CD4-positive, alpha-beta T cell (primary cell): ENCODE results near the gene CPNE4. TPM values are rescaled to one million over a fixed set of nuclear protein-coding genes. Genes with fewer than 3 reads are reported as not detected.

Source experiments
- ATAC-seq: fragments of 200-7000 bp; cut with Tn5 transposase; one replicate; pipeline ENCODE4 v1.10.0; 2022; ENCODE audit warnings: mild to moderate bottlenecking; ENCODE audit not compliant: poor library complexity
- CTCF ChIA-PET: fragments of 350-600 bp; sonication (Branson Sonifier 250); formaldehyde crosslinking; loops from one replicate; lab custom pipeline; 2021; ENCODE audit warnings: antibody characterized with exemption, inconsistent platforms; lab: Charles Lee
- POLR2A ChIA-PET: fragments of 350-600 bp; sonication (Branson Sonifier 250); formaldehyde crosslinking; loops from one replicate; lab custom pipeline; 2021; ENCODE audit warnings: antibody characterized with exemption, inconsistent platforms; lab: Charles Lee
- DNase-seq, 14 experiments: peaks; one replicate each; pipeline ENCODE4 v3.0.0-alpha.2; 2013 to 2020; ENCODE audit warnings: mixed read lengths in 2 of 14
- H3K27ac ChIP-seq, 2 donors: one replicate each; pipeline versions ENCODE4 v1.5.1 to v1.7.0; 2013; ENCODE audit warnings: low read length in 2 of 2, low read depth in 1 of 2, mild to moderate bottlenecking in 1 of 2
- H3K27me3 ChIP-seq, 2 experiments: 1 replicate in 1 of 2; 2 replicates in 1 of 2; pipeline versions ENCODE4 v1.6.1 to v1.7.0; 2013; ENCODE audit warnings: low read length in 2 of 2, control low read depth in 1 of 2, mild to moderate bottlenecking in 1 of 2, moderate library complexity in 1 of 2; ENCODE audit not compliant: insufficient read depth in 2 of 2, control insufficient read depth in 1 of 2
- H3K36me3 ChIP-seq: one replicate; pipeline ENCODE4 v1.6.1; 2013; ENCODE audit warnings: low read length, control low read depth; ENCODE audit not compliant: insufficient read depth
- H3K4me1 ChIP-seq: one replicate; pipeline ENCODE4 v1.6.1; 2013; ENCODE audit warnings: low read length, control low read depth; ENCODE audit not compliant: insufficient read depth
- H3K4me3 ChIP-seq: one replicate; pipeline ENCODE4 v1.5.1; 2013; ENCODE audit warnings: mild to moderate bottlenecking, low read length, moderate library complexity
- H3K9me3 ChIP-seq, 2 experiments: 1 replicate in 1 of 2; 2 replicates in 1 of 2; pipeline versions ENCODE4 v1.6.1 to v1.7.0; 2013; ENCODE audit warnings: low read length in 2 of 2, mild to moderate bottlenecking in 2 of 2, control low read depth in 1 of 2, moderate library complexity in 1 of 2; ENCODE audit not compliant: control insufficient read depth in 1 of 2, insufficient read depth in 1 of 2
- H3K27ac Mint-ChIP-seq: one replicate; pipeline ENCODE4 v1.8.0; 2020; ENCODE audit warnings: mixed read lengths
- H3K27me3 Mint-ChIP-seq: one replicate; pipeline ENCODE4 v1.8.0; 2021; ENCODE audit warnings: mixed read lengths
- H3K36me3 Mint-ChIP-seq: one replicate; pipeline ENCODE4 v1.8.0; 2021; ENCODE audit warnings: low read depth, mixed read lengths
- H3K4me1 Mint-ChIP-seq: one replicate; pipeline ENCODE4 v1.8.0; 2021; ENCODE audit warnings: low read depth, mixed read lengths
- H3K4me3 Mint-ChIP-seq: one replicate; pipeline ENCODE4 v1.8.0; 2020; ENCODE audit warnings: mild to moderate bottlenecking, mixed read lengths
- H3K9me3 Mint-ChIP-seq: one replicate; pipeline ENCODE4 v1.8.0; 2020; ENCODE audit warnings: mixed read lengths
- CTCF ChIP-seq: fragments of 200-600 bp; IDR thresholded peaks from one replicate; pipeline ENCODE4 v1.8.0; 2022; ENCODE audit warnings: antibody characterized with exemption, mild to moderate bottlenecking
- intact Hi-C, 2 experiments: fragments of 100-400 bp; cut with DNase I in 1 of 2; cut with micrococcal nuclease in 1 of 2; formaldehyde crosslinking; loops; one replicate each; pipeline versions ENCODE4 v1.15.1 to v1.9.0; 2023 to 2025; cut with DNase I, micrococcal nuclease
- total RNA-seq, 174 experiments: library from RNA in 2 of 174; stranded (reverse) in 2 of 174; gene quantifications; one replicate each; pipeline ENCODE4 v1.2.3 and lab custom pipeline; 2021 to 2026

CPNE4 gene
- total RNA-seq, 2 experiments from 2014 or later: not detected

GRCh38 chr3:131793870-131794269 lies 240.9 kb downstream of the CPNE4 start:
- no peaks in the 10 kb centered on the region for H3K9me3 ChIP-seq

GRCh38 chr3:131789188-131789587 lies 245.6 kb downstream of the CPNE4 start:
- no peaks in the 10 kb centered on the region for H3K36me3 Mint-ChIP-seq
- Histone ChIP-seq H3K9me3 (no peaks in the 10 kb centered on the region), H3K4me3 (no peak overlapping the region), H3K36me3 (no peaks in the 10 kb centered on the region), H3K27ac (no peak overlapping the region), H3K4me1 (no peaks in the 10 kb centered on the region), H3K27me3 (no peaks in the 10 kb centered on the region)
- H3K9me3 Mint-ChIP-seq: no peaks in the 10 kb centered on the region
- no peaks in the 10 kb centered on the region for H3K4me1 Mint-ChIP-seq
- TF ChIP-seq CTCF: no peak
- H3K27me3 Mint-ChIP-seq: peaks cover 8% of the 10 kb centered on the region
- ATAC-seq (no peak), DNase-seq (no peak)
- H3K27ac Mint-ChIP-seq: no peak overlapping the region
- POLR2A ChIA-PET: no interaction called here
- CTCF ChIA-PET: no interaction called here
- no peak overlapping the region for H3K4me3 Mint-ChIP-seq
- intact Hi-C loops: no loop called here

More at GRCh38 chr3:131793870-131794269, 240.9 kb downstream of the CPNE4 start:
- POLR2A ChIA-PET: no interaction called here
- ATAC-seq (no peak), DNase-seq (no peak)
- TF ChIP-seq CTCF: no peak
- peaks cover 17% of the 10 kb centered on the region for H3K27me3 Mint-ChIP-seq
- no peak overlapping the region for H3K27ac Mint-ChIP-seq
- H3K4me3 Mint-ChIP-seq: no peak overlapping the region
- H3K36me3 ChIP-seq: no peaks in the 10 kb centered on the region
- H3K4me1 Mint-ChIP-seq: peaks cover 14% of the 10 kb centered on the region
- CTCF ChIA-PET: no interaction called here
- no peaks in the 10 kb centered on the region for H3K9me3 Mint-ChIP-seq
- intact Hi-C loops: loop anchor here (1.0 to 10.0 kb wide), 3 partner anchors 391 to 762 kb away; no protein-coding TSS in a partner anchor
- no peaks in the 10 kb centered on the region for H3K27me3 ChIP-seq
- no peaks in the 10 kb centered on the region for H3K36me3 Mint-ChIP-seq
- no peak overlapping the region for H3K4me3 ChIP-seq
- H3K27ac ChIP-seq: no peak overlapping the region
- no peaks in the 10 kb centered on the region for H3K4me1 ChIP-seq

GRCh38 chr3:131786386-131786785 lies 248.4 kb downstream of the CPNE4 start:
- H3K9me3 ChIP-seq: no peaks in the 10 kb centered on the region
- CTCF ChIA-PET: no interaction called here
- no peak for TF ChIP-seq CTCF
- Mint-ChIP-seq H3K4me1 (no peaks in the 10 kb centered on the region), H3K27ac (no peak overlapping the region), H3K4me3 (no peak overlapping the region), H3K27me3 (no peaks in the 10 kb centered on the region), H3K36me3 (no peaks in the 10 kb centered on the region), H3K9me3 (no peaks in the 10 kb centered on the region)
- no peaks in the 10 kb centered on the region for H3K27me3 ChIP-seq
- POLR2A ChIA-PET: no interaction called here
- no peaks in the 10 kb centered on the region for H3K36me3 ChIP-seq
- ATAC-seq (no peak), DNase-seq (no peak)
- H3K4me1 ChIP-seq: no peaks in the 10 kb centered on the region
- intact Hi-C loops: no loop called here
- H3K27ac ChIP-seq: no peak overlapping the region
- H3K4me3 ChIP-seq: no peak overlapping the region
